ENCODE data around the gene TEX261.

The TEX261 gene

GRCh38 chr2:70943205-70943871 is 51.3 kb downstream of the TEX261 start:
- no peaks in the 10 kb centered on the region for H3K9me3 Mint-ChIP-seq
- peaks cover 15% of the 10 kb centered on the region for H3K4me1 Mint-ChIP-seq (ENCODE audit: low read depth)
- no peak overlapping the region for H3K4me3 Mint-ChIP-seq
- H3K27ac Mint-ChIP-seq = no peak overlapping the region
- no peaks in the 10 kb centered on the region for H3K36me3 Mint-ChIP-seq (ENCODE audit: low read depth)
- DNase-seq = peak; percentile 16
- peaks cover 25% of the 10 kb centered on the region for H3K27me3 Mint-ChIP-seq

GRCh38 chr2:70942396-70943204 is 52.1 kb downstream of the TEX261 start:
- peak; percentile 15 for DNase-seq
- no peak overlapping the region for H3K4me3 Mint-ChIP-seq
- no peaks in the 10 kb centered on the region for H3K9me3 Mint-ChIP-seq
- peaks cover 8% of the 10 kb centered on the region for H3K4me1 Mint-ChIP-seq (ENCODE audit: low read depth)
- H3K27me3 Mint-ChIP-seq = peaks cover 19% of the 10 kb centered on the region
- no peak overlapping the region for H3K27ac Mint-ChIP-seq
- no peaks in the 10 kb centered on the region for H3K36me3 Mint-ChIP-seq (ENCODE audit: low read depth)

GRCh38 chr2:70941701-70942100 is 53.0 kb downstream of the TEX261 start:
- H3K27me3 Mint-ChIP-seq = peaks cover 13% of the 10 kb centered on the region
- no peaks in the 10 kb centered on the region for H3K9me3 Mint-ChIP-seq
- H3K4me3 Mint-ChIP-seq = no peak overlapping the region
- no peaks in the 10 kb centered on the region for H3K4me1 Mint-ChIP-seq (ENCODE audit: low read depth)
- H3K36me3 Mint-ChIP-seq (ENCODE audit: low read depth) = no peaks in the 10 kb centered on the region
- no peak overlapping the region for H3K27ac Mint-ChIP-seq
- DNase-seq = peak; percentile 11

- Mint-ChIP-seq H3K4me3 (no peak overlapping the region), H3K9me3 (no peaks in the 10 kb centered on the region), H3K27ac (no peak overlapping the region), H3K4me1 (ENCODE audit: low read depth) (no peaks in the 10 kb centered on the region), H3K36me3 (ENCODE audit: low read depth) (no peaks in the 10 kb centered on the region), H3K27me3 (peaks cover 15% of the 10 kb centered on the region)
- DNase-seq = no peak
Measured at GRCh38 chr2:70941186-70941585, 53.5 kb downstream of the TEX261 start.

- Mint-ChIP-seq H3K9me3 (no peaks in the 10 kb centered on the region), H3K27me3 (peaks cover 15% of the 10 kb centered on the region), H3K4me1 (ENCODE audit: low read depth) (no peaks in the 10 kb centered on the region), H3K36me3 (ENCODE audit: low read depth) (no peaks in the 10 kb centered on the region), H3K4me3 (no peak overlapping the region), H3K27ac (no peak overlapping the region)
- DNase-seq = peak; percentile 15
Measured at GRCh38 chr2:70939839-70940580, 54.7 kb downstream of the TEX261 start.

GRCh38 chr2:70939001-70939838 is 55.5 kb downstream of the TEX261 start:
- peak; percentile 25 for DNase-seq
- Mint-ChIP-seq H3K9me3 (no peaks in the 10 kb centered on the region), H3K4me3 (no peak overlapping the region), H3K36me3 (ENCODE audit: low read depth) (no peaks in the 10 kb centered on the region), H3K4me1 (ENCODE audit: low read depth) (no peaks in the 10 kb centered on the region), H3K27me3 (peaks cover 15% of the 10 kb centered on the region), H3K27ac (no peak overlapping the region)

- Mint-ChIP-seq H3K4me1 (ENCODE audit: low read depth) (no peaks in the 10 kb centered on the region), H3K4me3 (no peak overlapping the region), H3K27ac (no peak overlapping the region), H3K27me3 (peaks cover 15% of the 10 kb centered on the region), H3K9me3 (no peaks in the 10 kb centered on the region), H3K36me3 (ENCODE audit: low read depth) (no peaks in the 10 kb centered on the region)
- DNase-seq = peak; percentile 9
Measured at GRCh38 chr2:70938586-70938950, 56.1 kb downstream of the TEX261 start.

GRCh38 chr2:70937866-70938585 is 56.6 kb downstream of the TEX261 start:
- peak; percentile 15 for DNase-seq
- no peaks in the 10 kb centered on the region for H3K4me1 Mint-ChIP-seq (ENCODE audit: low read depth)
- H3K27ac Mint-ChIP-seq = no peak overlapping the region
- H3K9me3 Mint-ChIP-seq = no peaks in the 10 kb centered on the region
- H3K4me3 Mint-ChIP-seq = no peak overlapping the region
- peaks cover 18% of the 10 kb centered on the region for H3K27me3 Mint-ChIP-seq
- H3K36me3 Mint-ChIP-seq (ENCODE audit: low read depth) = no peaks in the 10 kb centered on the region

GRCh38 chr2:70936979-70937811 is 57.5 kb downstream of the TEX261 start:
- Mint-ChIP-seq H3K4me1 (ENCODE audit: low read depth) (no peaks in the 10 kb centered on the region), H3K27ac (no peak overlapping the region), H3K9me3 (no peaks in the 10 kb centered on the region), H3K27me3 (peaks cover 18% of the 10 kb centered on the region), H3K36me3 (ENCODE audit: low read depth) (no peaks in the 10 kb centered on the region), H3K4me3 (no peak overlapping the region)
- DNase-seq = no peak

- no peak for DNase-seq
- H3K36me3 Mint-ChIP-seq (ENCODE audit: low read depth) = no peaks in the 10 kb centered on the region
- H3K4me1 Mint-ChIP-seq (ENCODE audit: low read depth) = no peaks in the 10 kb centered on the region
- H3K27me3 Mint-ChIP-seq = peaks cover 18% of the 10 kb centered on the region
- H3K4me3 Mint-ChIP-seq = no peak overlapping the region
- H3K27ac Mint-ChIP-seq = no peak overlapping the region
- no peaks in the 10 kb centered on the region for H3K9me3 Mint-ChIP-seq
Measured at GRCh38 chr2:70936165-70936978, 58.3 kb downstream of the TEX261 start.
